Body of pancreas (tissue), 4 donors: Measurements from ENCODE around the gene MESP2.

Experiments used
- POLR2A ChIP-seq, 3 donors: fragments of 450-650 bp; IDR thresholded peaks; one replicate each; pipeline ENCODE4 v1.6.1; 2016; ENCODE audit warnings: antibody characterized with exemption in 3 of 3, mild to moderate bottlenecking in 2 of 3
- TF ChIP-seq, protein P1 (sequence below), 7 experiments: fragments of 450-650 bp in 4 of 7; fragments of 200-600 bp in 3 of 7; sonication (generic) in 3 of 7; IDR thresholded peaks; one replicate each; pipeline ENCODE4 v1.5.1; 2016 to 2019; ENCODE audit warnings: antibody characterized with exemption in 7 of 7

DNA sequence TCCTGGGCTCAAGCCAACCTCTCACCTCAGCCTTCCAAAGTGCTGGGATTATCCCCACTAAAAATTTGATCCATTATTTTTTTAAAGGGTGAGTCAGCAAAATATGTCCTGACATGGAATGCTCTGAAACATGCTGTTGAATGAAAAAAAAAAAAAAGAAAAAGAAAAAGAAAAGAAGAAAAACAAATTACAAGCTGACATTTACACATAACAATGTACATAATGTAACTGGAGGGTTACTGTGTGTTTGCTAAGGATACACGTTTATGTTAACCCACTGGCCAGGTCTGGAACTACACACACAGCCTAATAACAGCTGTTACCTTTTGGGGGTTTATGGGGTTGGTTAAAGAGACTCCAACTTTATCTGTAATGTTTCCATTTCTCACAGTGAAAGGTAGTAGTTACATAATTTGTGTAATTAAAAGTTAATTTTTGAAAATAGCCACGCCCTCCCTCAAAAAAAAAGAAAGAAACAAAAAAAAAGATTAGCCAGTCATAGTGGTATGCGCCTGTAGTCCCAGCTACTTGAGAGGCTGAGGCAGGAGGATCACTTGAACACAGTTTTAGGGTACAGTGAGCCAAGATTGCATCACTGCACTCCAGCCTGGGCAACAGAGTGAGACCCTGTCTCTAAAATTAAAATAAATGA, 3.1 kb upstream of the MESP2 start:
- TF ChIP-seq, protein P1, sequence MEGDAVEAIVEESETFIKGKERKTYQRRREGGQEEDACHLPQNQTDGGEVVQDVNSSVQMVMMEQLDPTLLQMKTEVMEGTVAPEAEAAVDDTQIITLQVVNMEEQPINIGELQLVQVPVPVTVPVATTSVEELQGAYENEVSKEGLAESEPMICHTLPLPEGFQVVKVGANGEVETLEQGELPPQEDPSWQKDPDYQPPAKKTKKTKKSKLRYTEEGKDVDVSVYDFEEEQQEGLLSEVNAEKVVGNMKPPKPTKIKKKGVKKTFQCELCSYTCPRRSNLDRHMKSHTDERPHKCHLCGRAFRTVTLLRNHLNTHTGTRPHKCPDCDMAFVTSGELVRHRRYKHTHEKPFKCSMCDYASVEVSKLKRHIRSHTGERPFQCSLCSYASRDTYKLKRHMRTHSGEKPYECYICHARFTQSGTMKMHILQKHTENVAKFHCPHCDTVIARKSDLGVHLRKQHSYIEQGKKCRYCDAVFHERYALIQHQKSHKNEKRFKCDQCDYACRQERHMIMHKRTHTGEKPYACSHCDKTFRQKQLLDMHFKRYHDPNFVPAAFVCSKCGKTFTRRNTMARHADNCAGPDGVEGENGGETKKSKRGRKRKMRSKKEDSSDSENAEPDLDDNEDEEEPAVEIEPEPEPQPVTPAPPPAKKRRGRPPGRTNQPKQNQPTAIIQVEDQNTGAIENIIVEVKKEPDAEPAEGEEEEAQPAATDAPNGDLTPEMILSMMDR (IDR thresholded peaks at IDR 0.05), result peak in 6 of 7 experiments; percentile 21 to 70 (median 48)
- no peak for TF ChIP-seq POLR2A (IDR thresholded peaks at IDR 0.05)
